K562 (cell line): ENCODE results near the gene SPI1. TPM values are rescaled to one million over a fixed set of nuclear protein-coding genes. Genes with fewer than 3 reads are reported as not detected.

Experiments used
- ATAC-seq: fragments of 200-7000 bp; cut with Tn5 transposase; 3 replicates; pipeline ENCODE4 v1.9.1; 2020; ENCODE audit warnings: moderate library complexity
- BruUV-seq: library from RNA; stranded (reverse); fragments of 400-500 nt; replicated peaks from 2 replicates; lab custom pipeline; 2021; lab: Mats Ljungman, UMichigan
- CTCF ChIA-PET: fragments of 300-600 bp; formaldehyde crosslinking; extraction: SDS; loops from one replicate; lab custom pipeline; 2021; ENCODE audit warnings: low intra/inter-chr PET ratio; lab: Yijun Ruan, JAX
- POLR2A ChIA-PET: fragments of 300-600, 350-650 bp; sonication (Branson Sonifier 250); formaldehyde crosslinking; extraction: SDS; loops from one replicate; lab custom pipeline; 2021; ENCODE audit warnings: antibody characterized with exemption, inconsistent platforms; lab: Yijun Ruan, JAX
- DNase-seq, 4 experiments: peaks; one replicate each; pipeline versions ENCODE4 v3.0.0 to v3.0.0-alpha.2; 2011 to 2018; ENCODE audit warnings: low spot score in 3 of 4, mixed read lengths in 3 of 4; ENCODE audit errors: extremely low read depth in 1 of 4
- FAIRE-seq: peaks from 2 replicates; lab custom pipeline; 2011; peaks lifted over from hg19 to GRCh38; lab: Jason Lieb, UNC
- H2AFZ ChIP-seq: 2 replicates; pipeline ENCODE4 v1.6.0; 2011; ENCODE audit warnings: low read depth, low read length, control low read depth, inconsistent platforms
- H3K27ac ChIP-seq: fragments of 200-600 bp; 3 replicates; pipeline ENCODE4 v1.8.0; 2011; ENCODE audit warnings: low read depth, mild to moderate bottlenecking, control low read depth, inconsistent platforms, low read length, moderate library complexity, mixed read lengths; ENCODE audit errors: extremely low read depth
- H3K27me3 ChIP-seq, 2 experiments: fragments of 300-600 bp in 1 of 2; 2 replicates in 1 of 2; 3 replicates in 1 of 2; pipeline versions ENCODE4 v1.6.0 to v1.8.0; 2011; ENCODE audit warnings: inconsistent platforms in 2 of 2, low read length in 2 of 2, mild to moderate bottlenecking in 1 of 2, mixed read lengths in 1 of 2, moderate library complexity in 1 of 2; ENCODE audit not compliant: control insufficient read depth in 2 of 2, insufficient read depth in 2 of 2
- H3K36me3 ChIP-seq: fragments of 300-600 bp; 3 replicates; pipeline ENCODE4 v1.8.0; 2011; ENCODE audit warnings: mild to moderate bottlenecking, low read length, inconsistent platforms; ENCODE audit not compliant: control insufficient read depth, insufficient read depth
- H3K4me1 ChIP-seq, 2 experiments: fragments of 200-600 bp in 1 of 2; replicated peaks in 1 of 2; 2 replicates in 1 of 2; 3 replicates in 1 of 2; pipeline versions ENCODE4 v1.5.1 to v1.8.0; 2011; ENCODE audit warnings: inconsistent platforms in 2 of 2, low read length in 2 of 2, mild to moderate bottlenecking in 1 of 2, mixed read lengths in 1 of 2, moderate library complexity in 1 of 2; ENCODE audit not compliant: control insufficient read depth in 2 of 2, insufficient read depth in 2 of 2
- H3K4me2 ChIP-seq: 2 replicates; pipeline ENCODE4 v1.6.1; 2011; ENCODE audit warnings: low read length, control low read depth, inconsistent platforms, mixed read lengths; ENCODE audit not compliant: insufficient read depth
- H3K4me3 ChIP-seq: fragments of 200-600 bp; sonication (generic), shearing (Covaris generic); 2 replicates; pipeline ENCODE4 v1.5.1; 2016; ENCODE audit warnings: control low read depth, inconsistent platforms
- H3K79me2 ChIP-seq: fragments of 200-600 bp; 3 replicates; pipeline ENCODE4 v1.8.0; 2011; ENCODE audit warnings: low read length, inconsistent platforms; ENCODE audit not compliant: control insufficient read depth, insufficient read depth
- H3K9ac ChIP-seq, 2 experiments: 2 replicates each; pipeline versions ENCODE4 v1.6.0 to v1.6.1; 2011; ENCODE audit warnings: low read depth in 2 of 2, low read length in 2 of 2, control low read depth in 1 of 2, inconsistent platforms in 1 of 2, mild to moderate bottlenecking in 1 of 2, mixed read lengths in 1 of 2; ENCODE audit not compliant: insufficient read depth in 1 of 2
- H3K9me1 ChIP-seq: one replicate; pipeline ENCODE4 v1.6.0; 2011; ENCODE audit warnings: inconsistent platforms, mild to moderate bottlenecking, low read length, moderate library complexity; ENCODE audit not compliant: control insufficient read depth, insufficient read depth
- H3K9me3 ChIP-seq: replicated peaks from 2 replicates; pipeline ENCODE4 v1.5.1; 2011; ENCODE audit warnings: low read depth, low read length, inconsistent platforms; ENCODE audit not compliant: control insufficient read depth, insufficient read depth
- H4K20me1 ChIP-seq: replicated peaks from 2 replicates; pipeline ENCODE4 v1.6.1; 2011; ENCODE audit warnings: low read length, inconsistent platforms, mixed read lengths; ENCODE audit not compliant: control insufficient read depth, insufficient read depth
- ARID2 ChIP-seq: fragments of 450-650 bp; IDR thresholded peaks from 2 replicates; pipeline ENCODE4 v1.6.1; 2017; ENCODE audit warnings: antibody characterized with exemption, mild to moderate bottlenecking
- FOXM1 ChIP-seq, 2 experiments: fragments of 450-650 bp in 1 of 2; sonication (generic) in 1 of 2; formaldehyde crosslinking in 1 of 2; IDR thresholded peaks; 2 replicates each; pipeline versions ENCODE4 v1.6.1 to v1.9.0; 2017 to 2022; ENCODE audit warnings: low read depth in 2 of 2, mild to moderate bottlenecking in 2 of 2, missing genetic modification reagents in 1 of 2, moderate library complexity in 1 of 2
- PKNOX1 ChIP-seq: fragments of 450-650 bp; IDR thresholded peaks from 2 replicates; pipeline ENCODE4 v1.6.1; 2016
- SMARCA5 ChIP-seq: fragments of 450-650 bp; IDR thresholded peaks from 2 replicates; pipeline ENCODE4 v1.6.1; 2016
- TOE1 ChIP-seq, 2 experiments: fragments of 450-650 bp in 1 of 2; sonication (generic) in 1 of 2; formaldehyde crosslinking in 1 of 2; IDR thresholded peaks; 2 replicates each; pipeline versions ENCODE4 v1.7.1 to v1.8.0; 2016 to 2022; ENCODE audit warnings: borderline replicate concordance in 2 of 2, mild to moderate bottlenecking in 2 of 2, antibody characterized with exemption in 1 of 2, inconsistent platforms in 1 of 2, low read depth in 1 of 2, missing genetic modification reagents in 1 of 2, moderate library complexity in 1 of 2
- ZBTB40 ChIP-seq, 2 experiments: fragments of 450-650 bp in 1 of 2; sonication (generic) in 1 of 2; formaldehyde crosslinking in 1 of 2; IDR thresholded peaks; 2 replicates each; pipeline versions ENCODE4 v1.7.1 to v1.9.0; 2016 to 2022; ENCODE audit warnings: inconsistent platforms in 1 of 2, mild to moderate bottlenecking in 1 of 2, missing genetic modification reagents in 1 of 2
- ZNF146 ChIP-seq: IDR thresholded peaks from one replicate; pipeline ENCODE4 v1.6.1; 2018; ENCODE audit warnings: missing compliant biosample characterization; ENCODE audit not compliant: unreplicated experiment
- ZNF263 ChIP-seq: sonication (generic); formaldehyde crosslinking; IDR thresholded peaks from 2 replicates; pipeline ENCODE4 v1.8.0; 2022; ENCODE audit warnings: mild to moderate bottlenecking, missing genetic modification reagents, borderline replicate concordance
- WGBS: fragments of 100-300 bp; shearing (Covaris generic); methylation state at CpG from one replicate; pipeline ENCODE4 v1.1.6; 2016; ENCODE audit warnings: low coverage, mixed read lengths; ENCODE audit not compliant: insufficient coverage; ENCODE audit errors: missing lambda C conversion rate; 5-methylcytosine and 5-hydroxymethylcytosine counted together
- in situ Hi-C: fragments of 300-500 bp; cut with MboI; formaldehyde crosslinking; loops from 4 replicates; pipeline ENCODE4 v1.15.0; 2018; ENCODE audit warnings: inconsistent platforms, mixed read lengths
- intact Hi-C: fragments of 100-400 bp; cut with micrococcal nuclease; formaldehyde crosslinking; loops from 2 replicates; pipeline ENCODE4 v1.14.2; 2022
- polyA plus RNA-seq, 8 experiments: library from polyadenylated mRNA; depleted of rRNA in 4 of 8; stranded (reverse) in 5 of 8; unstranded in 3 of 8; fragments of >200 nt; fragmentation: Nextera tagmentation in 2 of 8; fragmentation: Illumina TruSeq in 1 of 8; extraction: Ambion mirVana in 2 of 8; extraction: Trizol in 1 of 8; gene quantifications; 2 replicates each; pipeline versions ENCODE4 v1.2.1 to v1.2.3, GENCODE V29; 2011 to 2014; ENCODE audit warnings: inconsistent platforms in 1 of 8, missing spikeins in 1 of 8
- total RNA-seq, 7 experiments: library from RNA; depleted of rRNA in 6 of 7; stranded (reverse); fragments of >200 nt in 6 of 7; fragmentation: Illumina TruSeq in 2 of 7; extraction: Trizol in 2 of 7; gene quantifications; 2 replicates each; pipeline versions ENCODE4 v1.2.1 to v1.2.3, GENCODE V29; 2011 to 2021; ENCODE audit warnings: low replicate concordance in 1 of 7

Gene SPI1
- total and polyA plus RNA-seq, 9 of the 15 experiments (the other 6 are each of a cell fraction or from before 2014, with no cell fraction given), result 0.10 to 33.7 (median 10.3) TPM

GRCh38 chr11:47376107-47376524 is 2.2 kb downstream of the SPI1 start:
- 59% methylated on average over 8 of the region's 8 CpGs for WGBS
- Histone ChIP-seq H3K4me3 (peak overlapping the region; percentile 47; the same call in 1 of the 2 replicates), H2AFZ (no peak overlapping the region), H3K9me1 (no peaks in the 10 kb centered on the region)
- CTCF ChIA-PET, result interaction anchor here (0.7 kb wide), 1 partner anchor 78 kb away, joined by 3 read pairs; no protein-coding TSS in a partner anchor
- TF ChIP-seq SMARCA5, result peak; percentile 42; the same call in 1 of the 2 replicates
- TF ChIP-seq ZNF146 (CRISPR knock-in tag), result no peak
- TF ChIP-seq ARID2, result no peak
- TF ChIP-seq TOE1 (IDR thresholded peaks at IDR 0.05; ENCODE audit: borderline replicate concordance), result 0 out of 2 replicates have a peak, but pooled peaks have one; percentile 34
- no peak for TF ChIP-seq TOE1 (CRISPR knock-in tag; IDR thresholded peaks at IDR 0.05; ENCODE audit: borderline replicate concordance, low read depth)
- peak; percentile 73 for TF ChIP-seq PKNOX1
- peak; percentile 100 for TF ChIP-seq ZNF263 (CRISPR knock-in tag)
- no peak for TF ChIP-seq FOXM1 (IDR thresholded peaks at IDR 0.05; ENCODE audit: low read depth)
- 0 out of 2 replicates have a peak, but pooled peaks have one; percentile 27 for TF ChIP-seq FOXM1 (CRISPR knock-in tag; IDR thresholded peaks at IDR 0.05; ENCODE audit: low read depth)
- no peak for TF ChIP-seq ZBTB40 (IDR thresholded peaks at IDR 0.05)
- no peak for TF ChIP-seq ZBTB40 (CRISPR knock-in tag; IDR thresholded peaks at IDR 0.05)
- TF ChIP-seq, all 486 proteins: peak for 5
- no TSS peak for BruUV-seq
- Histone ChIP-seq H3K27ac (peak overlapping the region; percentile 86), H3K36me3 (peaks cover 15% of the 10 kb centered on the region; the same call in 1 of the 3 replicates), H3K4me2 (peak overlapping the region; percentile 76), H4K20me1 (no peaks in the 10 kb centered on the region), H3K79me2 (peaks cover 26% of the 10 kb centered on the region), H3K4me1 (peaks cover 37 to 51% of the 10 kb centered on the region in 2 experiments), H3K27me3 (no peaks in the 10 kb centered on the region), H3K9me3 (no peaks in the 10 kb centered on the region), H3K9ac (peak overlapping the region in 1 of 2 experiments; percentile 93; a peak in 2 of 4 replicates)
- POLR2A ChIA-PET, result interaction anchor here (1.3 kb wide), 1 partner anchor 24 kb away, joined by 3 read pairs; no protein-coding TSS in a partner anchor
- in situ Hi-C loops, result no loop called here
- intact Hi-C loops, result loop anchor here (10.0 kb wide), 1 partner anchor 239 kb away; no protein-coding TSS in a partner anchor
- ATAC-seq, result no peak
- no peak for FAIRE-seq
- DNase-seq, result no peak
